Prostate gland (tissue), 2 donors: ENCODE data around the gene PANK4. TPM values are rescaled to one million over a fixed set of nuclear protein-coding genes. Genes with fewer than 3 reads are reported as not detected.

Experiments used
- DNase-seq: peaks from one replicate; pipeline ENCODE4 v3.0.0-alpha.2; 2019; ENCODE audit warnings: low spot score
- H3K27ac ChIP-seq, 2 donors: fragments of 200-600 bp; sonication (generic); 2 replicates each; pipeline ENCODE4 v1.5.1; 2017 to 2019
- H3K27me3 ChIP-seq: fragments of 200-600 bp; sonication (generic); replicated peaks from 2 replicates; pipeline ENCODE4 v1.5.1; 2019; ENCODE audit not compliant: insufficient read depth
- H3K36me3 ChIP-seq, 2 donors: fragments of 200-600 bp; sonication (generic); 1 replicate in 1 of 2; 2 replicates in 1 of 2; pipeline versions ENCODE4 v1.5.1 to v1.8.1; 2017 to 2019
- H3K4me1 ChIP-seq: fragments of 200-600 bp; sonication (generic); replicated peaks from 2 replicates; pipeline ENCODE4 v1.5.1; 2019
- H3K4me3 ChIP-seq, 2 donors: fragments of 200-600 bp; sonication (generic); 2 replicates each; pipeline ENCODE4 v1.5.1; 2017 to 2019
- H3K9me3 ChIP-seq: fragments of 200-600 bp; sonication (generic); 2 replicates; pipeline ENCODE4 v1.5.1; 2017
- POLR2A ChIP-seq: fragments of 450-650 bp; IDR thresholded peaks from one replicate; pipeline ENCODE4 v1.6.1; 2016; ENCODE audit warnings: antibody characterized with exemption, mild to moderate bottlenecking
- POLR2AphosphoS5 ChIP-seq: sonication (generic); formaldehyde crosslinking; IDR thresholded peaks from one replicate; pipeline ENCODE4 v1.6.1; 2017; ENCODE audit warnings: antibody characterized with exemption
- WGBS: methylation state at CpG from one replicate; pipeline ENCODE4 v1.1.5; 2018; 5-methylcytosine and 5-hydroxymethylcytosine counted together
- intact Hi-C: fragments of 100-400 bp; cut with DNase I; formaldehyde crosslinking; loops from one replicate; pipeline ENCODE4 v1.14.2; 2022
- total RNA-seq, 2 donors: library from RNA; depleted of rRNA; stranded (reverse); fragments of >200 nt; gene quantifications; one replicate each; pipeline ENCODE4 v1.1.0, GENCODE V29; 2016
- TF ChIP-seq, protein P1 (sequence below), 4 experiments: fragments of 200-600 bp in 2 of 4; fragments of 450-650 bp in 2 of 4; sonication (generic) in 2 of 4; IDR thresholded peaks; 1 replicate in 3 of 4; 2 replicates in 1 of 4; pipeline ENCODE4 v1.5.1; 2016 to 2019; ENCODE audit warnings: antibody characterized with exemption in 4 of 4, mild to moderate bottlenecking in 2 of 4, moderate library complexity in 2 of 4

Gene PANK4
- total RNA-seq, result 10 to 100 TPM; 27.0 to 69.5 TPM

DNA sequence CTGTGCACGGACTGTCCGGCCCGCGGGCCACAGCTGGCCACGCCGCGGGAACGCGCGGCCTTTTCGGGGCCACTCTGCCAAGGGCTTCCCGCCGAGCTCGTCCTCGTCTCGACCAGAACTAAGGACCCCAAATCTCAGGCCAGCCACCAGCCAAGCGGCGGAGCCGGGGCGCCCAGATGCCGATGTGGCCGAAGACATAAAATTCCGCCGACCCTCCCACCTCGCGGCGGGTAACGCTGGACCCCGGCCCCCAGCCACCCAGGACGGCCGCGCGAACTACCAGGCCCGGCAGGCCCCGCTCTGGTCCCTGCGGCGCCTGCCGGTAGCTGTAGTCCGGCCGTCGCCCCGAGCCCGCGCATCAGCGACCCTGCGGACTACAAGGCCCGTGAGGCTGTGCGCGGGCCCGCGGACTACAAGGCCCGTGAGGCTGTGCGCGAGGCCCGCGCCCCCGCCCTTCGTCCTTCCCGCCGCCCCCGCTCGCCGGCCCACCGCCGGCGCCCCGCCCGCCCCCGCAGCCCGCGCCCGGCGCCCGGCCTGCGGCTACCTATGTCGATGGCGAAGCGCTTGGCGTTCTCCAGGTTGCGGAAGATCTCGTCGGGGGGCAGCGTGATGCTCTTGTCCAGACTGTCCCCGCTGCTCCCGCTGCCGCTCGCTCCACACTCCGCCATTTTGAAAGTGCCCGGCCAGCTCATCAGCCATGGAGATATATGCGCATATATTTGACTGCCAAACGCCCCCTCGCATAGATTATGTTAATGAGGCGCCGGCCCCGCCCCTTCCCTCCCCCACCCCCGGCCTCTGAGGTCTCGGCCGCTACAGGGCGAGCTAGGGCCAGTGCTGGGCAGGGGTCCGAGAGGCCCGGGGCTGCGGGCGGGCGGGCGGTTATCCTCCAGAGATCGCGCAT, at the start of gene PANK4:
TSS of gene PANK4 (minus strand) at position 677 of the 904 bp plus-strand sequence. CDS start at position 668, 9 bp downstream.
- H3K4me1 ChIP-seq, result peaks cover 18% of the 10 kb centered on the region
- DNase-seq, result peak; percentile 92
- peaks cover 0 to 4% of the 10 kb centered on the region in 2 donors for H3K36me3 ChIP-seq
- peak; percentile 54 for TF ChIP-seq POLR2A
- peak; percentile 52 for TF ChIP-seq POLR2AphosphoS5
- TF ChIP-seq, protein P1, sequence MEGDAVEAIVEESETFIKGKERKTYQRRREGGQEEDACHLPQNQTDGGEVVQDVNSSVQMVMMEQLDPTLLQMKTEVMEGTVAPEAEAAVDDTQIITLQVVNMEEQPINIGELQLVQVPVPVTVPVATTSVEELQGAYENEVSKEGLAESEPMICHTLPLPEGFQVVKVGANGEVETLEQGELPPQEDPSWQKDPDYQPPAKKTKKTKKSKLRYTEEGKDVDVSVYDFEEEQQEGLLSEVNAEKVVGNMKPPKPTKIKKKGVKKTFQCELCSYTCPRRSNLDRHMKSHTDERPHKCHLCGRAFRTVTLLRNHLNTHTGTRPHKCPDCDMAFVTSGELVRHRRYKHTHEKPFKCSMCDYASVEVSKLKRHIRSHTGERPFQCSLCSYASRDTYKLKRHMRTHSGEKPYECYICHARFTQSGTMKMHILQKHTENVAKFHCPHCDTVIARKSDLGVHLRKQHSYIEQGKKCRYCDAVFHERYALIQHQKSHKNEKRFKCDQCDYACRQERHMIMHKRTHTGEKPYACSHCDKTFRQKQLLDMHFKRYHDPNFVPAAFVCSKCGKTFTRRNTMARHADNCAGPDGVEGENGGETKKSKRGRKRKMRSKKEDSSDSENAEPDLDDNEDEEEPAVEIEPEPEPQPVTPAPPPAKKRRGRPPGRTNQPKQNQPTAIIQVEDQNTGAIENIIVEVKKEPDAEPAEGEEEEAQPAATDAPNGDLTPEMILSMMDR (IDR thresholded peaks at IDR 0.05), result peak in 2 of 4 experiments; percentile 45 to 60
- peak within 1 kb of the TSS; percentile 78 to 83 for H3K4me3 ChIP-seq
- peak within 1 kb of the TSS; percentile 76 to 84 for H3K27ac ChIP-seq
- WGBS, result under 1% methylated on average over 62 of the region's 107 CpGs
- intact Hi-C loops, result loop anchor here (10.0 kb wide), 1 partner anchor 331 kb away; the partner anchor contains the start of gene FAAP20
- no peaks in the 10 kb centered on the region for H3K27me3 ChIP-seq
- no peaks in the 10 kb centered on the region for H3K9me3 ChIP-seq

- Histone ChIP-seq H3K4me3 (no peak overlapping the region), H3K27ac (no peak overlapping the region), H3K36me3 (no peaks in the 10 kb centered on the region), H3K9me3 (no peaks in the 10 kb centered on the region), H3K27me3 (no peaks in the 10 kb centered on the region), H3K4me1 (peaks cover 9% of the 10 kb centered on the region)
- DNase-seq, result no peak
- intact Hi-C loops, result no loop called here
- TF ChIP-seq POLR2AphosphoS5, result no peak
- no peak for TF ChIP-seq POLR2A
- TF ChIP-seq, protein P1 (IDR thresholded peaks at IDR 0.05), result no peak
- WGBS, result 83% methylated on average over 9 of the region's 9 CpGs
These were observed 48.0 kb upstream of the PANK4 start for GRCh38 chr1:2574350-2574749.

GRCh38 chr1:2573250-2573920, 47.0 kb upstream of the PANK4 start:
- 96% methylated on average over 8 of the region's 8 CpGs for WGBS
- Histone ChIP-seq H3K36me3 (no peaks in the 10 kb centered on the region), H3K27ac (no peak overlapping the region), H3K27me3 (no peaks in the 10 kb centered on the region), H3K4me1 (peaks cover 7% of the 10 kb centered on the region), H3K4me3 (no peak overlapping the region), H3K9me3 (no peaks in the 10 kb centered on the region)
- no peak for DNase-seq
- TF ChIP-seq, protein P1 (IDR thresholded peaks at IDR 0.05), result no peak
- no peak for TF ChIP-seq POLR2AphosphoS5
- intact Hi-C loops, result no loop called here

DNA sequence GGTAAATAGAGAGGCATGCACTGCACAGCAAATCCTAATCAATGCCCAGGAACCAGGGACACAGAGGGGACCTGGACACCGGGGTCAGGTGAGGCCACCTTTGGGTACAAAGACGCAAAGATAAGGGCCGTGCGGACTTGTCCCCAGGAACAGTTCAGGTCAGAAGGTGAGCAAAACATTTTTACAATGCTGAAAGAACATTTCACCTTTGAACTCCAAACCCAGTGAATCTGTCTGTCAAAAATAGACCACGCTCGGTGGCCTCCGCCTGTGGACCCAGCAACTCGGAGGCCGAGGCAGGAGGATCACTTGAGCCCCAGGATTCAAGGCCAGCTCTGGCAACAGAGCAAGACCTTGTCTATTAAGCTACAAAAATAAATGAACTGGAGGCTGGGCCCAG, 45.0 kb upstream of the PANK4 start:
- DNase-seq, result no peak
- WGBS, result 88% methylated on average over 9 of the region's 9 CpGs
- TF ChIP-seq POLR2A (no peak), POLR2AphosphoS5 (no peak)
- TF ChIP-seq, protein P1 (IDR thresholded peaks at IDR 0.05), result no peak
- no peaks in the 10 kb centered on the region for H3K9me3 ChIP-seq
- no peaks in the 10 kb centered on the region for H3K4me1 ChIP-seq
- intact Hi-C loops, result no loop called here
- no peak overlapping the region for H3K4me3 ChIP-seq
- H3K27ac ChIP-seq, result no peak overlapping the region
- H3K27me3 ChIP-seq, result no peaks in the 10 kb centered on the region
- H3K36me3 ChIP-seq, result no peaks in the 10 kb centered on the region
